ENCODE data around the gene ZNF618.

DNA sequence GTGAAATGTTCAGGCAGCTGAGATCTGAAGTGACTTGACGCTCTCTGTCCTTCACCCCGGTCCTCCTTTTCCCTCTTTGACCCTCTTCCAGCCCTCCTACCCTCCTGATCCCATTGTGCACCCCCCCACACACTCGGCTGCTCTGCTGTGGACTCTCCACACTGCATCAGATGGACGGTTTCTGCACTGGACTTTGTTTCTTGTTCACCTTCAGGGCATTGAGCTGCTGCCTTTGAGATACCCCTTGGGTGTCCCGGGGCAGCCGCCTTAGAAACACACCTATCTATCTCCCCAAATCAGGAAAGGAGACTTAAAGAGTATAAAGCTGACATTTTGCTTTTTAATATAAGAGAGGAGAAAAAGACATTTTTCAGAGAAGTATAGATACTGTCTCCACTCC, 174.5 kb downstream of the ZNF618 start:
- TF ChIP-seq, protein P1, sequence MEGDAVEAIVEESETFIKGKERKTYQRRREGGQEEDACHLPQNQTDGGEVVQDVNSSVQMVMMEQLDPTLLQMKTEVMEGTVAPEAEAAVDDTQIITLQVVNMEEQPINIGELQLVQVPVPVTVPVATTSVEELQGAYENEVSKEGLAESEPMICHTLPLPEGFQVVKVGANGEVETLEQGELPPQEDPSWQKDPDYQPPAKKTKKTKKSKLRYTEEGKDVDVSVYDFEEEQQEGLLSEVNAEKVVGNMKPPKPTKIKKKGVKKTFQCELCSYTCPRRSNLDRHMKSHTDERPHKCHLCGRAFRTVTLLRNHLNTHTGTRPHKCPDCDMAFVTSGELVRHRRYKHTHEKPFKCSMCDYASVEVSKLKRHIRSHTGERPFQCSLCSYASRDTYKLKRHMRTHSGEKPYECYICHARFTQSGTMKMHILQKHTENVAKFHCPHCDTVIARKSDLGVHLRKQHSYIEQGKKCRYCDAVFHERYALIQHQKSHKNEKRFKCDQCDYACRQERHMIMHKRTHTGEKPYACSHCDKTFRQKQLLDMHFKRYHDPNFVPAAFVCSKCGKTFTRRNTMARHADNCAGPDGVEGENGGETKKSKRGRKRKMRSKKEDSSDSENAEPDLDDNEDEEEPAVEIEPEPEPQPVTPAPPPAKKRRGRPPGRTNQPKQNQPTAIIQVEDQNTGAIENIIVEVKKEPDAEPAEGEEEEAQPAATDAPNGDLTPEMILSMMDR (IDR thresholded peaks at IDR 0.05), result no peak
- TF ChIP-seq POLR2AphosphoS5 (IDR thresholded peaks at IDR 0.05), result no peak

Measured in prostate gland (tissue), 2 donors.